Heart left ventricle (tissue), 16 donors: ENCODE measurements around the gene ASXL1. TPM values are rescaled to one million over a fixed set of nuclear protein-coding genes. Genes with fewer than 3 reads are reported as not detected.

ENCODE experiments used
- ATAC-seq, 4 donors: fragments of 200-7000 bp; cut with Tn5 transposase; one replicate each; pipeline ENCODE4 v1.9.1; 2020 to 2022; ENCODE audit warnings: moderate library complexity in 4 of 4, mild to moderate bottlenecking in 3 of 4, moderate number of reproducible peaks in 1 of 4
- DNase-seq, 5 donors: peaks; one replicate each; pipeline ENCODE4 v3.0.0-alpha.2; 2020
- H3K27ac ChIP-seq, 12 donors: fragments of 200-600 bp; sonication (generic) in 4 of 12; one replicate each; pipeline versions ENCODE4 v1.5.0 to v1.8.0; 2016 to 2022; ENCODE audit warnings: mild to moderate bottlenecking in 2 of 12
- H3K27me3 ChIP-seq, 9 donors: fragments of 200-600 bp; sonication (generic) in 2 of 9; one replicate each; pipeline versions ENCODE4 v1.5.1 to v1.8.0; 2016 to 2022; ENCODE audit warnings: mild to moderate bottlenecking in 3 of 9
- H3K36me3 ChIP-seq, 9 donors: fragments of 200-600 bp; sonication (generic) in 2 of 9; one replicate each; pipeline versions ENCODE4 v1.5.0 to v1.8.0; 2018 to 2022; ENCODE audit warnings: mild to moderate bottlenecking in 2 of 9
- H3K4me1 ChIP-seq, 12 donors: fragments of 200-600 bp; sonication (generic) in 4 of 12; one replicate each; pipeline versions ENCODE4 v1.5.0 to v1.8.0; 2016 to 2022; ENCODE audit warnings: mild to moderate bottlenecking in 3 of 12
- H3K4me3 ChIP-seq, 12 donors: fragments of 200-600 bp; sonication (generic) in 4 of 12; one replicate each; pipeline versions ENCODE4 v1.5.0 to v1.8.0; 2017 to 2022; ENCODE audit warnings: mild to moderate bottlenecking in 9 of 12, moderate library complexity in 4 of 12
- H3K9me3 ChIP-seq, 12 donors: fragments of 200-600 bp; sonication (generic) in 4 of 12; one replicate each; pipeline versions ENCODE4 v1.5.0 to v1.8.0; 2016 to 2022; ENCODE audit warnings: mild to moderate bottlenecking in 1 of 12
- CTCF ChIP-seq, 12 donors: fragments of 200-600 bp; sonication (generic) in 4 of 12; IDR thresholded peaks; one replicate each; pipeline versions ENCODE4 v1.5.0 to v1.8.0; 2018 to 2022; ENCODE audit warnings: antibody characterized with exemption in 12 of 12, mild to moderate bottlenecking in 5 of 12
- POLR2A ChIP-seq, 2 donors: fragments of 450-650 bp; IDR thresholded peaks; one replicate each; pipeline ENCODE4 v1.6.1; 2017; ENCODE audit warnings: antibody characterized with exemption in 2 of 2, mild to moderate bottlenecking in 2 of 2, moderate library complexity in 2 of 2
- WGBS, 4 donors: extraction: QIAGEN DNeasy Blood & Tissue Kit in 2 of 4; methylation state at CpG; one replicate each; pipeline versions ENCODE4 v1.1.5 to v1.1.7; 2013 to 2018; 5-methylcytosine and 5-hydroxymethylcytosine counted together
- intact Hi-C, 10 donors: fragments of 100-400 bp; cut with DNase I; formaldehyde crosslinking; loops; one replicate each; pipeline versions ENCODE4 v1.11.1 to v1.14.2; 2022
- polyA plus RNA-seq, 2 donors: library from polyadenylated mRNA; stranded (reverse); fragments of 200-250 nt; gene quantifications; one replicate each; pipeline ENCODE4 v1.2.3, GENCODE V29; 2013
- total RNA-seq, 9 donors: library from RNA; depleted of rRNA in 2 of 9; stranded (reverse); fragments of >200 nt in 2 of 9; fragmentation: NEBNext Ultra II Directional in 3 of 9; extraction: Animal tissue kit (Norgen Biotek cat#: 25700) in 3 of 9; gene quantifications; one replicate each; pipeline versions ENCODE4 v1.1.0 to v1.2.4, GENCODE V29; 2016 to 2023
- donor health status: ischemic (EF 13 %, LVEDD 7.1; RV severe dilation, severe dysfunction).
- donor health status: healthy with polysubstance abuse.
- donor health status: DM: no; HTN: yes; CAD: no.
- donor health status: DM: no; HTN: no; CAD: no.
- donor health status: ischemic (EF 25% LVEDD 6.9; RV normal size, moderate dysfunction).
- donor health status: ischemic (EF 25% LVEDD 5.7; RV mildly dilated, moderate dysfunction).
- donor health status: healthy.
- donor health status: DM: yes; HTN: yes; CAD: no.
- donor health status: ischemic (EF 35%, LVEDD 5.7; RV mildly dilated, moderate dysfunction).
- donor health status: nonischemic (EF 11% LVEDD 7.7; RV severe dilation, severe dysfunction).
- donor health status: DM: yes; HTN: yes; CAD: no.
- donor health status: PGD.
- donor health status: ischemic (EF 29% LVEDD 5.4; RV normal size, mild dysfunction).
- donor health status: nonischemic (EF 23%, LVEDD 6.1; RV moderate dilation, normal function).

ASXL1 gene
- total and polyA plus RNA-seq, 11 donors: 15.1 to 50.1 (median 26.5) TPM

- TF ChIP-seq POLR2A (IDR thresholded peaks at IDR 0.05): no peak
- TF ChIP-seq CTCF (IDR thresholded peaks at IDR 0.05): no peak
- peak in 1 of 4 donors; percentile 4 for ATAC-seq
- H3K36me3 ChIP-seq: peaks cover 0 to 25% (median 0%) of the 10 kb centered on the region in 9 donors
- DNase-seq: peak in 2 of 5 donors; percentile 34 to 55
- H3K27ac ChIP-seq: peak overlapping the region; percentile 51 to 95 (median 81)
- peaks cover 14 to 85% (median 62%) of the 10 kb centered on the region in 12 donors for H3K4me1 ChIP-seq
- intact Hi-C loops: loop anchor here in 1 of 10 donors (2.0 kb wide), 1 partner anchor 115 kb away; the partner anchor contains the start of gene ASXL1
- H3K27me3 ChIP-seq: no peaks in the 10 kb centered on the region
- 53 to 60% (median 57%) methylated on average over 10 to 18 of the region's 18 CpGs for WGBS, 4 donors
- H3K4me3 ChIP-seq: peak overlapping the region in 10 of 12 donors; percentile 16 to 60 (median 44)
- H3K9me3 ChIP-seq: no peaks in the 10 kb centered on the region
These were observed 116.0 kb downstream of the ASXL1 start for GRCh38 chr20:32474009-32474716.

GRCh38 chr20:32474717-32474966, 116.5 kb downstream of the ASXL1 start:
- intact Hi-C loops: loop anchor here in 1 of 10 donors (2.0 kb wide), 1 partner anchor 116 kb away; the partner anchor contains the start of gene ASXL1
- ATAC-seq (no peak), DNase-seq (peak in 2 of 5 donors; percentile 52 to 53)
- Histone ChIP-seq H3K4me3 (peak overlapping the region in 11 of 12 donors; percentile 16 to 60 (median 44)), H3K27me3 (no peaks in the 10 kb centered on the region), H3K36me3 (peaks cover 0 to 25% (median 0%) of the 10 kb centered on the region in 9 donors), H3K4me1 (peaks cover 14 to 83% (median 59%) of the 10 kb centered on the region in 12 donors), H3K9me3 (no peaks in the 10 kb centered on the region), H3K27ac (peak overlapping the region; percentile 51 to 95 (median 81))
- WGBS, 4 donors: 9 to 22% (median 15%) methylated on average over 7 to 8 of the region's 8 CpGs
- TF ChIP-seq CTCF (IDR thresholded peaks at IDR 0.05) (no peak), POLR2A (IDR thresholded peaks at IDR 0.05) (no peak)

GRCh38 chr20:32474967-32475811, 117.1 kb downstream of the ASXL1 start:
- Histone ChIP-seq H3K4me3 (peak overlapping the region in 11 of 12 donors; percentile 16 to 60 (median 44)), H3K27ac (peak overlapping the region; percentile 51 to 95 (median 81)), H3K36me3 (peaks cover 0 to 25% (median 0%) of the 10 kb centered on the region in 9 donors), H3K9me3 (no peaks in the 10 kb centered on the region), H3K4me1 (peaks cover 14 to 83% (median 58%) of the 10 kb centered on the region in 12 donors), H3K27me3 (no peaks in the 10 kb centered on the region)
- DNase-seq (peak; percentile 93 to 95 (median 94)), ATAC-seq (peak; percentile 90 to 95 (median 93))
- TF ChIP-seq POLR2A (IDR thresholded peaks at IDR 0.05) (peak in 1 of 2 donors; percentile 50), CTCF (IDR thresholded peaks at IDR 0.05) (no peak)
- intact Hi-C loops: loop anchor here in 4 of 10 donors (2.0 to 5.0 kb wide), 3 partner anchors 113 to 118 kb away; partner anchors contain the start of gene ASXL1 (in 3 of the 4)
- WGBS, 4 donors: 3 to 12% (median 4%) methylated on average over 15 to 28 of the region's 28 CpGs
